A673 (cell line): ENCODE measurements around the gene RBMS1.

Source experiments
- CTCF ChIP-seq: fragments of 300-800, 200-600 bp; sonication (generic); conservative IDR thresholded peaks from 2 replicates; pipeline ENCODE4 v1.5.1; 2017; ENCODE audit warnings: low read depth, mild to moderate bottlenecking, antibody characterized with exemption, low read length, moderate library complexity, mixed read lengths
- EZH2 ChIP-seq: fragments of 200-600 bp; sonication (generic); IDR thresholded peaks from 2 replicates; pipeline ENCODE4 v1.6.1; 2017; ENCODE audit warnings: borderline replicate concordance, low read depth, mild to moderate bottlenecking, mixed read lengths, antibody characterized with exemption, low read length; ENCODE audit not compliant: poor library complexity, severe bottlenecking

GRCh38 chr2:160399880-160400279 lies 93.7 kb downstream of the RBMS1 start:
- TF ChIP-seq EZH2 (no peak), CTCF (no peak)
